H1 (cell line): ENCODE results near the gene TLCD2. TPM values are rescaled to one million over a fixed set of nuclear protein-coding genes. Genes with fewer than 3 reads are reported as not detected.

Source experiments
- KDM4A ChIP-seq: IDR thresholded peaks from one replicate; pipeline ENCODE4 v1.7.1; 2012; ENCODE audit warnings: low read depth, mild to moderate bottlenecking, moderate library complexity, low read length, inconsistent platforms; ENCODE audit not compliant: severe bottlenecking
- RAD21 ChIP-seq, 2 experiments: IDR thresholded peaks in 1 of 2; conservative IDR thresholded peaks in 1 of 2; 2 replicates each; pipeline ENCODE4 v1.6.1; 2011; ENCODE audit warnings: low read depth in 2 of 2, low read length in 2 of 2, improper control_type of control experiment in 1 of 2, inconsistent platforms in 1 of 2, mild to moderate bottlenecking in 1 of 2, moderate library complexity in 1 of 2
- polyA plus RNA-seq, 7 experiments: library from polyadenylated mRNA; depleted of rRNA in 3 of 7; stranded (reverse) in 5 of 7; unstranded in 2 of 7; fragments of >200 nt in 5 of 7; fragments of 200-250 nt in 2 of 7; gene quantifications; 1 replicate in 5 of 7; 2 replicates in 1 of 7; 4 replicates in 1 of 7; pipeline versions ENCODE4 v1.2.1 to v1.2.3, GENCODE V29; 2011 to 2013; ENCODE audit warnings: missing spikeins in 2 of 7, mixed read lengths in 2 of 7
- total RNA-seq: library from RNA; stranded (reverse); fragmentation: NEBNext Ultra II Directional; extraction: Animal tissue kit (Norgen Biotek cat#: 25700); gene quantifications from 2 replicates; pipeline ENCODE4 v1.2.1, GENCODE V29; 2021

The TLCD2 gene
- total and polyA plus RNA-seq, 2 of the 8 experiments (the other 6 are each of a cell fraction or from before 2014, with no cell fraction given): 0.47 to 1.4 TPM

GRCh38 chr17:1727258-1727789 is 17.1 kb upstream of the TLCD2 start (continued):
- TF ChIP-seq KDM4A: no peak
- TF ChIP-seq RAD21 (IDR thresholded peaks at IDR 0.05 in 1 of 2, conservative IDR thresholded peaks at IDR 0.05 in 1 of 2; ENCODE audit: low read depth in 2 of 2, low read length in 2 of 2): no peak
